C4-2B (cell line): ENCODE data around the gene CFAP74.

ENCODE experiments used
- ZFX ChIP-seq: fragments of 450-650 bp; IDR thresholded peaks from 2 replicates; pipeline ENCODE4 v1.6.1; 2017
- TF ChIP-seq, protein P1 (sequence below): fragments of 450-650 bp; conservative IDR thresholded peaks from 2 replicates; pipeline ENCODE4 v1.5.1; 2017; ENCODE audit warnings: mild to moderate bottlenecking

DNA sequence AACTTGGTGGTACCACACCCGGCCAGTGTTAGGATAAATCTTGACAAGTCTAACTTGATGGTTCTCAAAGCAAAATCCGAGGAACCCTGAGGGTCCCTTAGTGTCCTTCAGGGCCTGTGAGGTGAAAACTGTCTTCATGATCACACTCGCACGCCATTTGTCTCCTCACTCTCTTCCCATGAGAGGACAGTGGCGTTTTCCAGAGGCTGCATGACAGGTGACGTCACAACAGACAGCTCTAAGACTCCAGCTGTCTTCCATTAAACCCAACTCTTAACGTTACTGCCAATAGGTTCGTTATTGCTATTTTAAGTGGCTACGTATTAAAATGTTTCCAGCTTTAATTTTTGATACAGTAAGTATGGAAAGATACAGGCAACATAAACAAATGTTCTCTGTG lies 13.8 kb downstream of the CFAP74 start:
- TF ChIP-seq, protein P1, sequence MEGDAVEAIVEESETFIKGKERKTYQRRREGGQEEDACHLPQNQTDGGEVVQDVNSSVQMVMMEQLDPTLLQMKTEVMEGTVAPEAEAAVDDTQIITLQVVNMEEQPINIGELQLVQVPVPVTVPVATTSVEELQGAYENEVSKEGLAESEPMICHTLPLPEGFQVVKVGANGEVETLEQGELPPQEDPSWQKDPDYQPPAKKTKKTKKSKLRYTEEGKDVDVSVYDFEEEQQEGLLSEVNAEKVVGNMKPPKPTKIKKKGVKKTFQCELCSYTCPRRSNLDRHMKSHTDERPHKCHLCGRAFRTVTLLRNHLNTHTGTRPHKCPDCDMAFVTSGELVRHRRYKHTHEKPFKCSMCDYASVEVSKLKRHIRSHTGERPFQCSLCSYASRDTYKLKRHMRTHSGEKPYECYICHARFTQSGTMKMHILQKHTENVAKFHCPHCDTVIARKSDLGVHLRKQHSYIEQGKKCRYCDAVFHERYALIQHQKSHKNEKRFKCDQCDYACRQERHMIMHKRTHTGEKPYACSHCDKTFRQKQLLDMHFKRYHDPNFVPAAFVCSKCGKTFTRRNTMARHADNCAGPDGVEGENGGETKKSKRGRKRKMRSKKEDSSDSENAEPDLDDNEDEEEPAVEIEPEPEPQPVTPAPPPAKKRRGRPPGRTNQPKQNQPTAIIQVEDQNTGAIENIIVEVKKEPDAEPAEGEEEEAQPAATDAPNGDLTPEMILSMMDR = no peak
- TF ChIP-seq ZFX = no peak
